GM18858 (cell line): ENCODE results near the gene F8.
"Not testable (repeated sequence)": the region's sequence is repeated elsewhere in the genome, so short reads cannot be mapped to it uniquely, and the experiment has no call there.

Experiments used
- ATAC-seq: cut with Tn5 transposase; IDR thresholded peaks from one replicate; pipeline ENCODE4 v1.9.1; 2021; ENCODE audit not compliant: unreplicated experiment

F8 gene

GRCh38 chrX:154818916-154819770, 203.4 kb downstream of the F8 start:
- no peak for ATAC-seq

DNA sequence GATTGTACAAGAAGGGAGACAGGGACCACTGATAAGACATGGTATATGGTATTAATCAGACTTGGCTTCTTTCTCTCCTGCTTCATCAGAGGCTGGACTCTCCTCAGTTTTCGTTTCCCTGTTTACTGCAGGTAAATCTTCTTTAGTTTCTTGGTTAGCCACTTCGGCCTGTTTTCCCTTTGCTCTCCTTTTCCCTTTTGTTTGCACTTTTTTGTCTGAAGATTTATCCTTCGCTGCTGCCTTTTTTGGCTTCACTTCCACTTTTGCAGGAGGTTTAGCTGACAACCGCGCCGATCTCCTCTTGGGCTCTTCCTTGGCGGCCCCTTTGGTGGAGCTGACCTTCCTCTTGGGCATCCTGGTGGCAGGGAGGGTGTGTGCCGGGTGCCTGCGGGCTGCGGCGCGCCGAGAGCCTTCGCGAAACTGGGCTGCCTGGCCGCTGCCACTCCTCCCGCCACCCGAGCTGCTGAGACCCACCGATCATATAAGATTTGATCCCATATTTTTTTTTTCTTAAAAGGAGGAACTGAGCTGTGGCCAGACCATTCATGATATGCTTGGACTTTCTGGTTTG, 205.4 kb downstream of the F8 start:
- ATAC-seq = not testable (repeated sequence)

DNA sequence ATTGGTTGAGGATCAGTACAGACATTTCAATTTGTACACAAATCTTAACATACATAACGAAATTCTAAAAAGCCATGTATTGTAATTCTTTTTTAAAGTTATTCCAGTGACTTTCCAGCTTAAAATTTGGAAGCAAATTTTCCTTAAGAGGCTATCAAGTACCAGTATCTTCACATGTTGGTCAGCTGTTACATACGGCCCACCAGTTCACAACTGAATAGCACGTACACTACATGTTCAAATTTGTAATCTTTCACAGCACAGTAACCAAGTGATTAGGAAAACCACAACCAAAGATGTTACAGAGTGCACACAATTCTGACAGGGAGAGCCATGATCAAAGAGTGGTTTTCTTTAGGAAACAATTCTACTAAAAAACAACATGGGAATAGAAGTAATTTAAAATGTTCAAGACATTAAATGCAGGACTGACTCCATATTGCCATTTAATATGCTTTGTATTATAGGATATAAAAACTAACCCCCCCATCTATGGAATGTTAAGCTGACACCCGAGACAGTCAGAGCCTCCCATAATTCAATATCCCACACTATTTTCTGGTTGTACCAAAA, 206.1 kb downstream of the F8 start:
- not testable (repeated sequence) for ATAC-seq

GRCh38 chrX:154815274-154815818, 207.2 kb downstream of the F8 start:
- ATAC-seq = no peak

- no peak for ATAC-seq
These were observed 208.7 kb downstream of the F8 start for GRCh38 chrX:154813801-154814200.

- ATAC-seq = no peak
These were observed 210.0 kb downstream of the F8 start for GRCh38 chrX:154812341-154813101.

DNA sequence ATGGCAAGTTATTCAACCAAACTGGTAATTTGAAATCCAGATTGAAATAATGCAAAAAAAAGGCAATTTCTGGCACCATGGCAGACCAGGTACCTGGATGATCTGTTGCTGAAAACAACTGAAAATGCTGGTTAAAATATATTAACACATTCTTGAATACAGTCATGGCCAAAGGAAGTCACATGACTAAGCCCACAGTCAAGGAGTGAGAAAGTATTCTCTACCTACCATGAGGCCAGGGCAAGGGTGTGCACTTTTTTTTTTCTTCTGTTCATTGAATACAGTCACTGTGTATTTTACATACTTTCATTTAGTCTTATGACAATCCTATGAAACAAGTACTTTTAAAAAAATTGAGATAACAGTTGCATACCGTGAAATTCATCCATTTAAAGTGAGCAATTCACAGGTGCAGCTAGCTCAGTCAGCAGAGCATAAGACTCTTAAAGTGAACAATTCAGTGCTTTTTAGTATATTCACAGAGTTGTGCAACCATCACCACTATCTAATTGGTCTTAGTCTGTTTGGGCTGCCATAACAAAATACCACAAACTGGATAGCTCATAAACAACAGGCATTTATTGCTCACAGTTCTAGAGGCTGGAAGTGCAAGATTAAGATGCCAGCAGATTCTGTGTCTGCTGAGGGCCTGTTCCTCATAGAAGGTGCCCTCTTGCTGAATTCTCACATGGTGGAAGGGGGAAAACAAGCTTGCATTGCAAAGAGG, 212.4 kb downstream of the F8 start:
- no peak for ATAC-seq

GRCh38 chrX:154806837-154807501, 215.6 kb downstream of the F8 start:
- no peak for ATAC-seq

DNA sequence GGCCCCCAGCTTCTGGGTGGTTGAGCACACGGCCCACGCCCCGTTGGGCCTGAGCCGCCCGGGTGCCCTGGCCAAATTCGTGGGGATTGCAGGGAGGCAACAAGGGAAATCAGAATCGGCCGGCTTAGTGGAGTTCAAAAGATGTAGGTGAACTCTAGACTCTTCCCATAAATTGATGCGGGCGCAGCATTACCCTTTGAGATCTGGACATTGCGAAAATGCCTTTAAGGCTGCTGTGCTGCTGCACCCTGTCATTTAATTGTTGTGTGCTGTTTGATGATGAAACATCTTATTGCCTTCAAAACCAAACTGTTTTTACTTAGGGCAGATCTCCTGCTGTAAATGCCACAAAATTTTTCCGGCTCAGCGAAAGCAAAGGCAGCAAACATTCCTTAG, 216.8 kb downstream of the F8 start:
- peak; percentile 11 for ATAC-seq

DNA sequence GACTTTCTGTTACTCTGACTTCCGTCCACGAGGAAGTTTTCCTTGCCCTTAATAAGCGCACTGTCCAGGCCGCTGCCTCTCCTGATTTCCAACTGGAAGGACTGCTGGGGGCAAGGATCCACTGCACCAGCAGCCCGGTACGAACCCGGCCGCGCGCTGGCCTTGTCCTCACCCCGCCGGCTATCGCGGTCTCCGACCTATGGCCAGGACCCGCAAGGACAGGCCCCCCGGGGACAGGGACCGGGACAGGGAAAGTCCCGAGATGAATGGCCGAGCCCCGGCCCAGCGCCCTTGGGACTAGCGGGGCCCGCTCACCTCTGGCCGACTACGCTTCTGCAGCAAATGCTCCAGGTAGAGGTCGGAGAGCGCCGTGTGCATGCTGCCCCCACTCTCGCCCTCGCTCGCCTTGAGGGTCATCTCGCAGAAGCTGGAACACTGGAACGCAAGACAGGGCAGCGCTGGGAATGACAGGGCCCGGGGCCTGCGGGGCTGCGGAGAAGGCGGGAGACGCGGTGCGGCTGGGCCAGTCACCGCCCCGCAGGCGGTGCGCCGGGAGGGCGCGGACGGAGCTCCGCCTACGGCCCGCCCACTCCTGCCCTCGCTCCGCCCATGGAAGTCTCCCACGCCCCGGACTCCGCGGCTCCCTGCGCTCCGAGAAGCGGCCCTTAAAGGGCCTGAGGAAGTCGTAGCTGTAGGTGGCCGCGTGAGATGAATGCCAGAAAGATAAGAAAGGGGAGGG, 217.4 kb downstream of the F8 start, which contains the start of gene MPP1:
Gene MPP1 (minus strand): TSS at position 529 of the 739 bp plus-strand sequence. CDS start 112 bp downstream, at position 417.
- peak; percentile 70 for ATAC-seq

GRCh38 chrX:154804261-154804956, 218.1 kb downstream of the F8 start:
- ATAC-seq = no peak

GRCh38 chrX:154802947-154803346, 219.6 kb downstream of the F8 start:
- no peak for ATAC-seq

GRCh38 chrX:154800478-154801210, 221.9 kb downstream of the F8 start:
- ATAC-seq = no peak

DNA sequence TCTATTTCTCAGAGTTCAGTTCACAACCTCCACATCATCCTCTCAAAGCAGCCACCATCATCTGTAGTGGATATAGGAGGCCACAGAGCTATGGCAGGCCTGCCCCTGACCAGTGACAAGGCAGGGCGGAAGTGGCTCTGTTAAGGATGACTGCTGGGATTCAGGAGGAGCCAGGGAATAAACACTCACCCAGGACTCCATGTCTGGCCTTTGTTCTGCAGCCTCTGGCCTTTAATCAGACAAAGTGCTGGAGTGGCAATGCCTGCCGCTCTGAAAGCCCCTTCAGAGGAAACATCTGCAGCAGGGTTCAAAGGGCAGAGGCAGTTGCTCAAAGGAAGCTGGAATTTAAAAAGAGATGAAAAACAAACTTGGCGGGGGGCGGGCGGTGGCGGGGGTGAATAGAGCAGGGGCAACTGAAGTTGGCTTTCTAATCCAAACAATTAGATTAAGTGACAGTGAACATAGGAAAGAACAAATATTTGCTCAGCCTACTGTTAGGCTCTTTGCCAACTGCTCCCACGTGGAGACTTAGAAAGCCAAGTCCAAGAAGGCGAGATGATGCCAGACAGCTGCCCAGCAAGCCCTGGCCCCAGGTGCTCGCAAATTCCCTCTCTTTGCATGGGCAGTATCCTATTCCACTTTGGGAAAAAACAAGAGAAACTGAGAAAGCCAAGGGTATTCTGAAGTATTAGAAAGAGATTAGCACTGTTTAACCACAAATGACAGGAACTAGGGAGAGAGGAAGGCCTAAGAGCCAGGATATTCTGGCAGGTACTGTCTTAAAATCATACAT, 222.8 kb downstream of the F8 start:
- ATAC-seq = no peak

DNA sequence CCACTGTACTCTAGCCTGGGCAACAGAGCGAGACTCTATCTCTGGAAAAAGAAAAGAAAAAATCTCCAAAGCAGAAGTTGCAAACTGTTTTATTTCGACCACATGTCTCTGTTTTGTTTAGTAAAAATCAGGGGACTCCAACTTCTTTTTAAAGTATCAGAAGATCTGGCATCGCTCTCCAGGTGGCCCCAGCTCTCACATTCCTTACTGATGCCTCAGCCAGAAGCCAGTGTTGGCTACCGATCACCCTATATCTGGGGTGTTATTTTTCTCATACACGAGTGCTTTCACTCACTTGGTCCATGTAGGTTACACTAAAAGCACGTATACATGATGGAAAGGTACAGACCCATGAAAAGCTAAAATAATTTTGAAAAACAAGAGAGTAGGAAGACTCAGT, 225.5 kb downstream of the F8 start:
- no peak for ATAC-seq

- no peak for ATAC-seq
These were observed 227.5 kb downstream of the F8 start for GRCh38 chrX:154795016-154795415.
